Upper lobe of left lung (tissue), 4 donors: ENCODE measurements around the gene PLPPR1.

ENCODE experiments used
- CTCF ChIP-seq, 6 experiments: fragments of 450-650 bp in 4 of 6; fragments of 200-600 bp in 2 of 6; sonication (generic) in 2 of 6; IDR thresholded peaks; one replicate each; pipeline ENCODE4 v1.5.1; 2016 to 2019; ENCODE audit warnings: antibody characterized with exemption in 6 of 6
- EP300 ChIP-seq, 4 donors: sonication (generic); formaldehyde crosslinking; IDR thresholded peaks; one replicate each; pipeline ENCODE4 v1.5.1; 2017; ENCODE audit warnings: antibody characterized with exemption in 4 of 4, control low read depth in 2 of 4
- POLR2A ChIP-seq, 4 donors: fragments of 450-650 bp; IDR thresholded peaks; one replicate each; pipeline ENCODE4 v1.5.1; 2016 to 2017; ENCODE audit warnings: antibody characterized with exemption in 4 of 4, mild to moderate bottlenecking in 2 of 4
- POLR2AphosphoS5 ChIP-seq, 2 donors: sonication (generic); formaldehyde crosslinking; IDR thresholded peaks; one replicate each; pipeline ENCODE4 v1.5.1; 2017; ENCODE audit warnings: antibody characterized with exemption in 2 of 2

- TF ChIP-seq POLR2A (IDR thresholded peaks at IDR 0.05) (no peak), CTCF (IDR thresholded peaks at IDR 0.05) (no peak), POLR2AphosphoS5 (IDR thresholded peaks at IDR 0.05) (no peak), EP300 (IDR thresholded peaks at IDR 0.05) (no peak)
These were observed 85.8 kb downstream of the PLPPR1 start for GRCh38 chr9:101114317-101114716.
